ENCODE measurements around the gene MYL7. TPM values are rescaled to one million over a fixed set of nuclear protein-coding genes. Genes with fewer than 3 reads are reported as not detected.

MYL7 gene
- total RNA-seq, 1 experiment from 2014 or later: not detected

- CTCF ChIA-PET: no interaction called here
- POLR2A ChIA-PET: no interaction called here
- Histone ChIP-seq H3K4me3 (ENCODE audit: low read depth in 2 of 2, low read length in 2 of 2) (no peak overlapping the region), H3K9me3 (ENCODE audit: control insufficient read depth, insufficient read depth, low read depth, low read length) (no peaks in the 10 kb centered on the region), H3K36me3 (ENCODE audit: control insufficient read depth, insufficient read depth, low read length) (no peaks in the 10 kb centered on the region), H3K27ac (ENCODE audit: low read length) (peak overlapping the region; percentile 44; the same call in 1 of the 2 replicates), H3K4me1 (ENCODE audit: control insufficient read depth, insufficient read depth, low read length) (peaks cover 15% of the 10 kb centered on the region), H3K27me3 (ENCODE audit: control insufficient read depth, insufficient read depth, low read length) (no peaks in the 10 kb centered on the region)
- intact Hi-C loops (cut with micrococcal nuclease; ENCODE audit: unreplicated experiment) (no loop called here), in situ Hi-C loops (cut with HindIII; ENCODE audit: low pct_unique_long_range_greater_than_20kb, low sequenced_read_pairs) (no loop called here)
- BruUV-seq (replicated peaks): no TSS peak
- DNase-seq (ENCODE audit: low read depth, low spot score) (no peak), ATAC-seq (no peak)
- TF ChIP-seq, protein P1, sequence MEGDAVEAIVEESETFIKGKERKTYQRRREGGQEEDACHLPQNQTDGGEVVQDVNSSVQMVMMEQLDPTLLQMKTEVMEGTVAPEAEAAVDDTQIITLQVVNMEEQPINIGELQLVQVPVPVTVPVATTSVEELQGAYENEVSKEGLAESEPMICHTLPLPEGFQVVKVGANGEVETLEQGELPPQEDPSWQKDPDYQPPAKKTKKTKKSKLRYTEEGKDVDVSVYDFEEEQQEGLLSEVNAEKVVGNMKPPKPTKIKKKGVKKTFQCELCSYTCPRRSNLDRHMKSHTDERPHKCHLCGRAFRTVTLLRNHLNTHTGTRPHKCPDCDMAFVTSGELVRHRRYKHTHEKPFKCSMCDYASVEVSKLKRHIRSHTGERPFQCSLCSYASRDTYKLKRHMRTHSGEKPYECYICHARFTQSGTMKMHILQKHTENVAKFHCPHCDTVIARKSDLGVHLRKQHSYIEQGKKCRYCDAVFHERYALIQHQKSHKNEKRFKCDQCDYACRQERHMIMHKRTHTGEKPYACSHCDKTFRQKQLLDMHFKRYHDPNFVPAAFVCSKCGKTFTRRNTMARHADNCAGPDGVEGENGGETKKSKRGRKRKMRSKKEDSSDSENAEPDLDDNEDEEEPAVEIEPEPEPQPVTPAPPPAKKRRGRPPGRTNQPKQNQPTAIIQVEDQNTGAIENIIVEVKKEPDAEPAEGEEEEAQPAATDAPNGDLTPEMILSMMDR (IDR thresholded peaks at IDR 0.05): no peak
- no peak for TF ChIP-seq POLR2AphosphoS5 (IDR thresholded peaks at IDR 0.05; ENCODE audit: low read depth, low read length)
- TF ChIP-seq SIN3A (IDR thresholded peaks at IDR 0.05; ENCODE audit: borderline replicate concordance, insufficient read depth, low read depth, low read length): no peak
- no peak for TF ChIP-seq REST (IDR thresholded peaks at IDR 0.05; ENCODE audit: insufficient read depth in 1 of 2, low read depth in 2 of 2, low read length in 1 of 2)
- TF ChIP-seq TCF7L2 (IDR thresholded peaks at IDR 0.05; ENCODE audit: low read depth, low read length): no peak
These were observed 40.5 kb downstream of the MYL7 start for GRCh38 chr7:44100458-44101302.

DNA sequence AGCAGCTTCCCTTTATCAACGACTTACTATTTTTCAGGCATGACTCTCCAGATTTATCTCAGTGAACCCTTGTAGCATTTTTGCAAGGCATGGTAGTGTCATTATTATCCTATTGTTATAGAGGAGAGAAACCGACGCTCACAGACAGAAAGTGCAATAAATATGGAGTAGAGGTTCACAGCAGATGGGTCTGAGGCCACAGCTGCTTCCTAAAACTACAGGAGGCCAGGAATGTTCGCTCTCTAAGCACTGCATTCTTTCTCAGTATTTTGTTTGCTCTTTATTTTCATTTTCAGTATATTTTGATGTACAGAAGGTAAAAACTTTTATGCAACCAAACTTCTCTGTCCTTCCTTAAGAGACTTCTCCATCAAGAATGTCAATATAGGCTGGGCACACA lies 41.5 kb downstream of the MYL7 start:
- H3K4me3 ChIP-seq (ENCODE audit: low read depth in 2 of 2, low read length in 2 of 2): no peak overlapping the region
- intact Hi-C loops (cut with micrococcal nuclease; ENCODE audit: unreplicated experiment): no loop called here
- peaks cover 15% of the 10 kb centered on the region for H3K4me1 ChIP-seq (ENCODE audit: control insufficient read depth, insufficient read depth, low read length)
- DNase-seq (ENCODE audit: low read depth, low spot score) (no peak), ATAC-seq (no peak)
- CTCF ChIA-PET: no interaction called here
- POLR2A ChIA-PET: interaction anchor here (0.7 kb wide), 1 partner anchor 41 kb away, joined by 9 read pairs; no protein-coding TSS in a partner anchor
- no TSS peak for BruUV-seq (replicated peaks)
- H3K36me3 ChIP-seq (ENCODE audit: control insufficient read depth, insufficient read depth, low read length): no peaks in the 10 kb centered on the region
- H3K9me3 ChIP-seq (ENCODE audit: control insufficient read depth, insufficient read depth, low read depth, low read length): no peaks in the 10 kb centered on the region
- no peak overlapping the region for H3K27ac ChIP-seq (ENCODE audit: low read length)
- in situ Hi-C loops (cut with HindIII; ENCODE audit: low pct_unique_long_range_greater_than_20kb, low sequenced_read_pairs): no loop called here
- H3K27me3 ChIP-seq (ENCODE audit: control insufficient read depth, insufficient read depth, low read length): no peaks in the 10 kb centered on the region
- TF ChIP-seq POLR2AphosphoS5 (IDR thresholded peaks at IDR 0.05; ENCODE audit: low read depth, low read length): no peak
- TF ChIP-seq, protein P1 (IDR thresholded peaks at IDR 0.05): no peak
- TF ChIP-seq REST (IDR thresholded peaks at IDR 0.05; ENCODE audit: insufficient read depth in 1 of 2, low read depth in 2 of 2, low read length in 1 of 2): no peak
- no peak for TF ChIP-seq SIN3A (IDR thresholded peaks at IDR 0.05; ENCODE audit: borderline replicate concordance, insufficient read depth, low read depth, low read length)
- TF ChIP-seq TCF7L2 (IDR thresholded peaks at IDR 0.05; ENCODE audit: low read depth, low read length): no peak

All from Panc1 (cell line).